HG02678 (cell line): ENCODE results near the gene SYT17.

ENCODE experiments used
- ATAC-seq: cut with Tn5 transposase; IDR thresholded peaks from one replicate; pipeline ENCODE4 v1.9.1; 2021; ENCODE audit warnings: mild to moderate bottlenecking, moderate library complexity; ENCODE audit not compliant: unreplicated experiment

SYT17 gene

DNA sequence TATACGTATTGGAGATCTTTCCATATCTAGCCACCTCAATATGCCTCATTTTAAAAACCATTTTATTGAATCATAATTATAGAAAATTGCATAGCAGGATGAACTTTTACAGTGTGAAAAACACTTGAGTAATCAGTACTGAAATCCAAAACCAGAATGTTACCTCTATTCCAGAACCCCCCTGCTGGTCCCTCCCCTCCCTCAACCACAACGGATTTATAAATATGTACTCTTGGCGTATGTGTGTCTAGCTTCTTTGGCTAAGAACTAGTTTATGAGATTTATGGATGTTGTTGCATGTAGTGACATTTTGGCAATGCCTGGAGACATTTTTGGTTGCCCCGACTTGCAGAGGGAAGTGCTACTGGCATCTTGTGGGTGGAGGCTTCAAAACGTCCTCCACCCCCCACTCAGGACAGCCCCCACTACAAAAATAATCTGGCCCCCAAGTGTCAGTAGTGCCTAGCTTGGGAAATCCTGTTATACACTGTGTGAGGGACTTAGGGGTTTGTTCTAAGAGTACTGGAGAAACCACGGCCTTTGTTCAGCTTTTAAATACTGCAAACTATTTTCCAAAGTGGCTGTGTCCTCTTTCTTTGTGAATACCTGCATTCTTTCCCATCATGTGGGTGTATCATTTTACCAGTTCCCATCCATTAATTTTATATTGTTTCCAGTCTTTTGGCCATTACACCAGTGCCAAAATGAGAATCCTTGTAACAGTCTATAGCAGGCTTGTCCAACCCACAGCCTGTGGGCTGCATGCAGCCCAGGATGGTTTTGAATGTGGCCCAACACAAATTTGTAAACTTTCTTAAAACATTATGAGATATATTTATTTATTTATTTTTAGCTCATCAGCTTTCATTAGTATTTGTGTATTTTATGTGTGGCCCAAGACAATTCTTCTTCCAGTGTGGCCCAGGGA lies 30.6 kb upstream of the SYT17 start:
- ATAC-seq: no peak

DNA sequence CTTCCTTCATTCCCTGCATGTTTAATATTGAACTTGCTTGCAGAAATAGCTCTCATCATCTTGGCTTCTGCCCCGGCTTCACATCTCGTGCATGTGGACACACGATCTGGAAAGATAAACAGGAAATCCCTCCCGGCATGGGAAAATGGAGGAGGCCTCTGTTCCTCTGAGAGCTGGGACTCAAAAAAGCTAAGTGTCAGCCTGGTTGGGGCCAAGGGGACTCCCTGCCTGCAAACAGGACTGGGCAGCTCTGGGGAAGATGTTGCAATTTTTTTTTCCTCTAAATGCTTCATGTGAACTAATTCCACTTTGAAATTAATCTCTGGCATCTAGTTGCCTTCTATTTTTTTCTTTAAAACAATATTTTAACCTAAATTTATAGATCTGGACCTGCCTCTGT lies 29.4 kb upstream of the SYT17 start:
- ATAC-seq: no peak

DNA sequence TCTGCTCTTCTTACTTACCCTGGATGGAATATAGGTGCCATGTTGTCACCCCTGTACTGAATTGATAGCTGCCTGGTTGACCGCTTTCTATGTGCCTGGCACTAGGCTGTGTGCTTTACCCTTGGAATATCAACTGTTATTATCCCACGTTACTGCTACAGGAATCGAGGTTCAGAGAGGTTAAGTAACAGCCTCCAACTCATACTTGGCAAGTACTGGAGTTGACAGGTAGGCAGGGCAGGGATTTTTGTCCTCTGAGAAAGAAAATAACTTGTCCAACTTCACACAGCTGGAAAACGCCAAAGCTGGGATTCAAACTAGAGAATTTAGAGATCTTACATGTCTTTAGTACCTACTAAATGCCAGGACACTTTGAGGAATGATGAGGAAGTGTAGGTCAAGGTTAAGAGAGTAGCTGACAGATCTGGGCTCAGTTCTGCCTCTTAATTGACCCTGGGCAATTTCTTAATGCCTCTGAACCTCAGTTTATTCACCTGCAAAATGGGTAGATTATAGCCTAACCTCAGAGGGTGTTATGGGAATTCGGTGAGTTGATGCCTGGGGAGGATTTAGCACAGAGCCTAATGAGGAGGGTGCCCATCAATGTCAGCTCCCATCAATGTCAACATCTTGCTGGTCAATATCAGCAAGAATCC lies 28.5 kb upstream of the SYT17 start:
- no peak for ATAC-seq

DNA sequence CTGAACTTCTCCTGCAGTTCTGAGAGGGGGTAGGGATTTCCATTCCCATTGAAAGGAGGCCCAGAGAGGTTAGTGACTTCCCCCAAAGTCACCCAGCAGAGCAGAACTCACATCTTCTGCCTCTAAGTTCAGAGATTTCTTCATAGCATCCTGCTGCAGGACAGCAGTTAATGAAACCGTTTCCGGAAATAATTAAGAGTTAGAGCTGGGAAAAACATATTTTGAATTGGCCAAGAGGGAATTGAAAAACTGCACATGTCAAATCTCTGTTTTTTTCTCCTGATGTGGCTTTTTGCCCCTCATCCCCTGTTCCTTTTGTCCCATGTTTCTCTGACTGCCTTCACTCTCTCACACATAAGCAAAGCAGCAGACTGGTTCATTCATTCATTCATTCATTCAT lies 27.6 kb upstream of the SYT17 start:
- ATAC-seq: no peak

DNA sequence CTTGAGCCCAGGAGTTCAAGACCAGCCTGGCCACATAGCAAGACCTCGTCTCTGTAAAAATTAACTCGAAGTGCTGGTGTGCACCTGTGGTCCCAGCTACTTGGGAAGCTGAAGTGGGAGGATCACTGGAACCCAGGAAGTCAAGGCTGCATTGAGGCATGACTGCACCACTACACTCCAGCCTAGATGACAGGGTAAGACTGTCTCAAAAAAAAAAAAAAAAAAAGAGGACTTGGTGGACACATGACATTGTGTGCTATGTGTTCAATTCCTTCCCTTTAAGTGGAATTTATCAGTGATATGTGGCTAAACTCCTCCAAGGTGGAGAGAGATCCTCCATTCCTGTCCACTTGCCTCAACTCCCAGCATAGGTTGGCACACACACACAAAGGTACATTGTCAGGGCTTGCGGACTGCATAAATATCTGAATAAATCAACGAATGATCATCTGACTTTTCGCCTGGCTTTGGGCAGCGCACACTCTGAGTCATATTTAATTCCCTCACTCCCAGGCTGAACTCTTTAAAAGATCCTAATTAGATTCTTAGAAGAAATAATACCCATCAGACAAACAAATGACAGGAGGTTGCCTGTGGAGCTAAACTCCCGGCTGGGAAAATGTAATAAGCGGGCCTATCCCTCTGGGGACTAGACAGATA lies 25.0 kb upstream of the SYT17 start:
- no peak for ATAC-seq

DNA sequence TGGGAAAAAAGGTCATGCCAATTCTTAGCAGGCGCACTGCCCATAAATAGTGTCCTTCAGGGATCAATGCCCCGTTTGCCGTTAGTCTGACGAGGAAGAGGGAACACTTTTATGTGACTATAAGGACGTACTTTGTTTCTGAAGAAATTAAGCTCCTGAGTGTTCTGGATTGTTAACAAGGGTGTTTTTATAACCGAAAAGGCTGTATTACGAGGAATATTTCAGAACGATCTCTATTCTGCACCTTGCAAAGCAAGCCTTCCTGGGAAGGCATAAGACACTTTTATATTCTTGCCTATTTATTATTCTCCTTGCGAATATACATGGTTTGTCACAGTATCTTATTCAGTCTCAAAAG lies 24.5 kb upstream of the SYT17 start:
- no peak for ATAC-seq

DNA sequence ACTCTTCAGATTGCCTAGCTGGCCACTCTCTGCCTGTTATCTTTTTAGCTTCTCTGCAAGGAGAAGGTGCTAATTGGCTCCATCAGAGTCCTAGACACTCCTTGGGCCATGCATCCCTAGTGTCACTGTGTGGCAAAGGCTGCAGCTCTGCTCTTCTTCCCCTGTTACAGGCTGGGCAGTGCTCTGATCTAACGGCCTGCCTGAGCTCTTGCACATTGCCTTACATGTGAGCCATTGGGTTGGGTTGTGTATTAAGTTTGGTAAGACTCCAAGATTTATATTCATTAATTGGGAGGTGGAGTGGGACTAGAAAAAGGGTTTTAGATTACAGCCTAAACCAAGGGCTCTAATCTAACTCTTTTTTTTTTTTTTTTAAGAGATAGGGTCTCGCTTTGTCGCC lies 23.0 kb upstream of the SYT17 start:
- no peak for ATAC-seq

DNA sequence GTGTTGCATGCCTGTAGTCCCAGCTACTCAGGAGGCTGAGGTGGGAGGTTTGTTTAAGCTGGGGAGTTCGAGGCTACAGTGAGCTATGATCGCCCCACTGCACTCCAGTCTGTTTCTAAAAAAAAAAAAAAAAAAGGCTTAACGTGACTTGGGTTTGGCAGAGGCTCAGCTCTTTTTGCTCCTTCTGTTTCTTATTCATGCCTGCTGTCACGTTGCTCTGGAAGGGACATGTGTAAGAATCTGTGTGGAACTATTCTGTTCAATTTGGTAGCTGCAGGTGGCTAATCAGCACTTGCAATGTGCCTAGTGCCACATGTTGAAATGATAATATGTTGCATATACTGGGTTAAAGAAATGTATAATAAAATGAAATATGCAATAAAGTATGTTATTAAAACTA lies 20.9 kb upstream of the SYT17 start:
- no peak for ATAC-seq

DNA sequence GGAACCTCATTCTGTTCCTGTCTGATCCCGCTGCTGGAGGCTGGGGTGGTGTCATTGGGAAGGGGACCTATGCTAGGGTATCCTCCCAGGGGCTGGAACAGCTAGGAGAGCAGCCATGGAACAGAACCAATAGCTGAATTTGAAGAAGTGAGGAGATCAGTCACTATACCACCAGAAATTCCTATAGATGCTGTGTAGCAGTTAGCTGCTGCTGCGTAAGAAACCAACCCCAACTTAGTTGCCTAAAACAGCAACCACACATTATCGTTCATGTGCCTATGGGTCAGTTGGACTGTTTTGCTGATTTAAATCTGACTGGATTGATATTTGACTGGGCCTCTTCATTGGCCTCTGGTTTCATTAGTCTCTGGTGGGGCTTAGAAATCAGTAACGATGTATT lies 20.4 kb upstream of the SYT17 start:
- no peak for ATAC-seq

DNA sequence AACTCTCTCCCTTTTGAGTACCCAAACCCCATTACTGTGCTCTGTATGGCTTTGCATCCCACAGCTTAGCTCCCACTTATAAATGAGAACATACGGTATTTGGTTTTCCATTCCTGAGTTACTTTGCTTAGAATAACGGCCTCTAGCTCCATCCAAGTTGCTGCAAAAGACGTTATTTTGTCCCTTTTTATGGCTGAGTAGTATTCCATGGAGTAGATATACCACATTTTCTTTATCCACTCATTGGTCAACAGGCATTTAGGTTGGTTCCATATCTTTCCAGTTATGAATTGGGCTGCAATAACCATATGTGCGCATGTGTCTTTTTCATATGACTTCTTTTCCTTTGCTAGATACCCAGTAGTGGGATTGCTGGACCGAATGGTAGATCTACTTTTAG lies 19.9 kb upstream of the SYT17 start:
- no peak for ATAC-seq

DNA sequence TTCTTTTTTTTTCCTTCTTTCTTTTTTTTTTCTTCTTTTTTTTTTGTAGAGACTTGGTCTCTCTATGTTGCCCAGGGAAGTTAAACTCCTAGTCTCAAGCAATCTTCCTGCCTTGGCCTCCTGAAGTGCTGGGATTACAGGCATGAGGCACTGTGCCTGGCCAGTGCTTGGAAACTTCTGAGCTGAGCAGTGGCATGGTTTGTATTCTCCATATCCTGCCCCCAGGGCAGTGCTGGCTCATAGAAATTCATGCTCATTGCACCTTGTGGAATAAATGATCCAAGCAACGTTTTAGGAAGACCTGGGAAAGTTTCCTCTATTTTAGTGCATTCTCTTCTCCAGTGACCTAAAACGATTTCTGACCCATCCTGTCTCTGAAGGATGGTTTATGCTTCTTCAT lies 16.7 kb upstream of the SYT17 start:
- ATAC-seq: no peak

DNA sequence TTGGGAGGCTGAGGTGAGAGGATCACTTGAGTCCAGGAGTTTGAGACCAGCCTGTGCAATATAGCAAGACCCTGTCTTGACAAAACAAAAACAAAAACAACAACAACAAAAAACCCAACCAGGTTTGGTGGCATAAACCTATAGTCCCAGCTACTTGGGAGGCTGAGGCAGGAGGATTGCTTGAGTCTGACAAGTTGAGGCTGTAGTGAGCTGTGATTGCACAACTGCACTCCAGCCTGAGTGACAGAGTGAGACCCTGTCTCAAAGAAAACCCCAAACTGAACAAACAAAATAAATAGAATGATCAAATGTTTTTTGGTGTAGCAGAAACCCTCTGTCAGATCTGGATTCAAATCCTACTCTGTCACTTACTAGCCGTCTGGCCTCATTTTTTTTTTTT lies 16.0 kb upstream of the SYT17 start:
- ATAC-seq: no peak

DNA sequence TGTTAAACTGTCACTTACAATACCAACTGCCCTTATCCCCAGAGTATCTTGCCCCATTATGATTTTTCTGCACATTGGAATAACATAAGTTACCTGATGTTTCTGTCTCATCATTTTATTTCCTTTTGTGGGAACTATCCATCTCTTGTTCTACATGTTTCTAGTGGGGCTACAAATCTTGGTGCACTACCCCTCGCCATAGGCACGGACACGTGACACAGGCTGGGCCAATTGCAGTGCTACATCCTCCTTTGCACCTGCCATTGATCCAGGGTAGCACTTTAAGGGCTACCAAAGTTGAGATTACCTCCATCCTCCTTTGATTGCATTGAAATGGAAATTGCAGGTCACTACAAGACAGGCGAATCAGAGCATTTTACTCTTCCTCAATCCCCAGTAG lies 14.2 kb upstream of the SYT17 start:
- no peak for ATAC-seq

DNA sequence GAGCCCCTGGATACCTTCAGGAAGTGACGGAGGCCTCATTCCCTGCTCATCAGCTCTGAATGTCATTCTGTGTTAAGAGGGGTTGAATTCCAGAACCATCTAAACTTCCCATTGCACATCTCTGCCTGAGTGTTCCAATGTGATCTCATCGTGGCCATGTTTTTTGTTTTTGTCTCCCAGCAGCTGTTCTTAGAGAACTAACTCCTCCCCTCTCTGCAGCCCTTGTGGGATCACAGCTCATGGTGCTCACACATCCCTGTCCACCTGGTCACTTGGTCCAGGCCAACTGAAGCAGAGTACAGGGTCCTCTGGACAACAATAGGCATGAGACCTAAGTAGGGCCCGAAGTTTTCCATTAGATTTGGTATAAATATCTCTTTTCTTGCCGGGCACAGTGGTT lies 6.0 kb upstream of the SYT17 start:
- no peak for ATAC-seq

DNA sequence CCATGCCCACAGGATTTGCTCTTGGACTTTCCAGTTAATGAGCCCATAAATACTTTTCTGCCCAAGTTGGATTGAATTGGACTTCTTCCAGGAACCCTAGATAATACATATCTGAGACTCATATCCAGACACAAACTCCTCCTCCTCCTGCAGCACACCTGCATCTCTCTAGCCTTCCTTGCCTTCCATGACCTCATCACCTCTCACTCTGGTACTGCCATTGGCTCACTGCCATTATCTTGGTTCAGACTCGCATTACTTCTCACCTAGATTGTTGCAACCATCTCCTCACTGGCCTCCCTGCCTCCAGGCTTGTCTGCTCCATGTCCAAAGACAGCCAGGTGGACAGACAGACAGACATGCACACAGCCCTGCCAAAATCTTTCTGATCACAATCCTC lies 4.8 kb upstream of the SYT17 start:
- ATAC-seq: no peak

DNA sequence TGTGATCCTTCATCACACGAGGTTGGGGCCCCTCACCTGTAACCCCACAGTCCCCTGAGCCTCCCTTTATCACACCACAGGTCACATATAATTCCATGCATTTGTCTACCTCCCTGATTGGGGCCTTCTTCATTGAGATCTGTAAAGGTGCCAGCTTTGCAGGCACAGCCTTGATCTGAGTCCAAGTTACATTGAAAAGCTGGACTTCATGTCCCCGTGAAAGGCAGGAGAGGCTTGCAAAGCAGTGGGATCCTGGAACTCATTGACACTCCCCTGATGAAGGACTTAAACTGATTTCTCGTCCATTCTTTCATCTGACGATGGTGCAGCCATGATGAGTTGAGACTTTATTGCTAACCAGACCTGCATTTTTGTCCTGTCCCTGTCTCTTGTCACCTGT lies 3.8 kb upstream of the SYT17 start:
- ATAC-seq: no peak

DNA sequence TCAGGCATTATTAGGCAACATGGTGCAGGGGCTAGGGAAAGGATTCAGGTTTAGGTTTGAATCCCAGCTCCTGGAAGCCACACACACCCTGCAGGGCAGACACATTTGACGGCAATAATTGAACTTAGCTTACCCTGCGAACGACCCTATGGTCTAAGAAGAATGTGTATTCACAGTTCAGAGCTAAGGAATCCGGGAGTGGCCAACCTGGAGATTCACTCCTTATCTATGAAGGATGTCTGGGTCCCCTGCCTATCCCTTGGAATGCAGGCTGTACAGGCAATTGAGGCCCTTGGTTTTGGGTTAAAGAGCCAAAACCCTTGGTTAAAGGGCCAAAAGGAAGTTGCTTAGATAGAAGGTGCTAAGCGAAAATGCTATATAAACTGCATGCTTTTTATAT lies 2.9 kb upstream of the SYT17 start:
- no peak for ATAC-seq

DNA sequence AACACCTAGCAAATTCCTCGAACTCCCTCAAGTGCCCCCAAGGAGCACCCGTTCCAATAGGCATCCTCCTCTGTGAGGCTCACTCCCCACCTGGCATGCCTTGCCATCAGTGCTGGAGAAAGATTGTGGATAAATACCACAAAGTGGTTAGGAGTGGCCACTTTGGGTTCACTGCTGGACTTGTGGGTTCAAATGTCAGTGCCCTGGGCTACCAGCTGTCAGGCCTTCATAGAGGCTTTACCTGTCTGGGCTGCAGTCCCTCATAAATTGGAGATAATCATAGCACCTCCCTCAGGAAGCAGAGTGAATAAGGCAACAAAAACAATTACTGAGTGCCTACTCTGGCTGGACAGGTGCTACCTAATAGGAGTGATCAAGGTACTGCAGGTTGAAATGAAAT lies 1.5 kb upstream of the SYT17 start:
- ATAC-seq: no peak

DNA sequence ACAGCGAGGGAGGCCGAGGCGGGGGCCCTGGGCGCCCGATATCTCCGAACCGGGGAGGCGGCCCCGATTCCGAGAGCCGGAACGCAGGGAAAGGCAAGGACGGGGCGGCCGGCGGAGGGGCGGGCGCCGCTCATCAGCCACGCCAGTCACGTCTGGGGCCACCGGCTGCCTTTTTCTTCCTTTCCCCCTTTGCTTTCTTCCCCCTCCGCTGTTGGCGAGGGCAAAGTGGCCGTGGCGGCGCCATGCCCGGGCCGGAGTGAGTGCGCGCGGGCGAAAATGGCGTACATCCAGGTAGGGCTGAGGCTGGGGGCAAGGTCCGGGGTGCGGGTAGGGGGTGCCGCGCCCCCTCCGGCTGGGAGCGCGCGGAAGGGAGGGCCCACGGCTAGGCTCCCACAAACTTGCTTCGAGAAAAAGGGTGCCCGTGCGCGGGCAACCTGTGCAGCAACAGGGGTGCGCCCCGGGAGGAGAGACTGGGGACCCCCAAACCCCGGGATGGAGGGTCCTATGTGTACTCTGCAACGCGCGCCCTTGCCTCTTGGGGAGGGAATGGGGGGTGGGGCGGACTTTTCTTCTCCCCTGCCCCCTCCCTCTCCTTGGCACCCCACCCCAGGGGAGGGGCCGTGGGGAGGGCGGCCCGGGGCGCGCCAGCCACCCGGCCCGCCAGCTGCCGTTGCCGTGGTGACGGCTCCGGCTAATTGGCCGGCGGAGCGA lies 486 bp downstream of the SYT17 start:
- no peak for ATAC-seq

DNA sequence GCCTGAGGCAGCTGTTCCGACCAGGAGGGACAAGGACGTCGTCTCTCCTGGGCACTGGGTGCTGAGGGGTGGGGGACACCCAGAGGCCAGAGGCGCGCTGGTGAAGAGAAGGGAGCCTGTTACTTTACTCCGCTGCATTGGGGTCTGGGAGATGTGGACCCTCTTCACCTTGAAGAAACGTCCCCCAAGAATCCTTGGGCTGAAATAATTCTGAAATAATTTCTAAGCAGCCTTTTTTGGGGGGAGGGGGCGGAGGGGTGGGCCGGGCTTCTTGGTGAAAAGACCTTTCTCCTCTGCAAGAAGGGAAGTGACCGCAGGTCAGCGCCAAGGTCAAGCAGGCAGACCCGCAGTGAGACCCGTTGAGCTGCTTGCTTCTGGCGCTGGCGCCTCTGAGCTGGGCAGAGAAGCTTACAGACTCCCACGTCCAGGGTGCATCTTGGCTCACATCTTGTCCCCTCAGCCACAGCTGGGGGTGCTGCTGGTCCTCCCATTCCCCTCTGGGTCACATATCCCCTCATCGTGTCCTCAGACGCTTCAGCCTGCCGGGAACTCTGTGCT lies 1.1 kb downstream of the SYT17 start:
- ATAC-seq: no peak

DNA sequence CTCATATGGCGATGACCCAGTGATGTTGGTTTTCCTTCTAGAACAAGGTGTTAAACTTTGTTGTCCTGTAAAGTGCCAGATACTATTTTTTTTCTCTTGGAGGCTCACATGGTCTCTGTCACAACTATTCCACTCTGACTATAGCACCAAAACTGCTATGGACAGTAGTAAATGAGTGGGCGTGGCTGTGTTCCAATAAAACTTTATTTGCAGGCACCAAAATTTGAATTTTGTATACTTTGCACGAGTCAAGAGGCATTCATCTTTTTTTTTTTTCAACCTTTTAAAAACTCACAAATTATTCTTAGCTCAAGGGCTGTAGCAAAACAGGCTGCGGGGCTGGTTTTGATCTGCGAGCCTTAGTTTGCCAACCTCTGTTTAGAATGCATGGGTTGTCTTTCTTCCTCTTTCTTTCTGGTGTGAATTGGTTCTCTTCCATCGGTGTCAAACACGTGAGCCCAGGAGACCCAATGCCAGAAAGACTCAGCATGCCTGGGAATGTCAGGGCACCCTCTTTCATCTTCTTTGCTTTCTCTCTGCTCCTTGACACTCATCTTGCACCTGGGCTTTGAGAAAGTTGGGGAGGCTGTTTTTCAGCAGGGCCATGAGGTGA lies 2.1 kb downstream of the SYT17 start:
- ATAC-seq: no peak
